OCI-M2 (cell line): ENCODE results near the gene ZNF785.
A peak's percentile ranks its signal among the peaks of the same experiment; 100 is the strongest.

ENCODE experiments used
- DNase-seq: peaks from one replicate; lab custom pipeline; 2025; ENCODE audit not compliant: unreplicated experiment; lab: John Stamatoyannopoulos, UW

Gene ZNF785

DNA sequence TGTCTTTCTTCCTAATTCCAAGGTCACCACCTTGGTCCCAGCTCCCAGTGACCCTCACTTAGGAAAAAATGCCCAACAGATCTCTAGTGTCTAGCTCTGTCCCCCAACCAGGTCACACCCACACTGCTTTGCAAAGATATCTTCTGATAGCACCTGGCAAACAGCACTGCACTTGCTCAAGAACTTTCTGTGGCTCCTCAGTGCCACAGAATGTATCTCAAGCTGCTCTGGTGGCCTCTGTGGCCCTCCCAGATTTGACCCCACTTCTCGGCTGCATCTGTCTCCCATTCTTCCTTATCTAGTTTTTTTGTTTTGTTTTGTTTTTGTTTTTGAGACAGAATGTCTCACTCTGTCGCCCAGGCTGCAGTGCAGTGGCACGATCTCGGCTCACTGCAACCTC lies 19.0 kb downstream of the ZNF785 start:
- DNase-seq: no peak

DNA sequence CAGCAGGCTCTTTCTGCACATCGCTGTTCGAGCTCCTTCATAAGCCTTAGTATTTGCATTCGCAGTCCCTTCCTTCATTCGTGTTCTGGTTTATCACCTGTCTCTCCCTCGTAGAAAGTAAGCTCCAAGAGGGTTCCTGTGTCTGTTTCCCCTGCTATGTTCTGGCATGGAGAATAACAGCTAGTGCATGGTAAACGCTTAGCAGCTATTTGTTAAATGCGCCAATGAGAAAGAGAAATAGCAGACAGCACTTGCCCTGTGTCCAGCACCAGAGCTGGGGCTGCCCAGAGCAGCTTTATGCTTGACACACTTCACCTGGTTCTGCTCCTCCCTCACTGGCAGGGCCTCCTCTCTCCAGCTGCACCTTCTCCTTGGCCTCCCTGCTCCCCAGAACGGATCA lies 19.5 kb downstream of the ZNF785 start:
- DNase-seq: no peak

GRCh38 chr16:30565526-30565925 lies 20.0 kb downstream of the ZNF785 start:
- no peak for DNase-seq

DNA sequence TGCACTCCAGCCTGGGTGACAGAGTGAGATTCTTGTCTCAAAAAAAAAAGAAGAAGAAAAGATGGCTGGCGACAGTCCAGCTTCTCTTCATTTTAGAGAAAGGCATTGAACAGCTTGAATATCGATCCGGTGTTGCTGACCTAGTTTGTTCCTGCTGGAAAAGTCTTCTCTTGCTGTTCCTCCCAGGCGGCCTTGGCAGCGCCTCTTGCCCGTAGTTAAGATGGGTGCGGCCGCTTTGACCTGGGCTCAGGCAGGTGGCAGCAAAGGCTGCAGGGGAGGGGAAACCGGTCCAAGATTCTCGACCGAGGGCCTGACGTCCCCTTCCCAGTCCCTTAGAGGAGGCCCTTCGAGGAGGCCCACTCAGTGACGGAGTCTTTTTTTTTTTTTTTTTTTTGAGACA lies 23.5 kb downstream of the ZNF785 start:
- DNase-seq: no peak

- no peak for DNase-seq
Measured at GRCh38 chr16:30561089-30561816, 24.2 kb downstream of the ZNF785 start.

GRCh38 chr16:30559690-30560089 lies 25.8 kb downstream of the ZNF785 start:
- DNase-seq: no peak

- DNase-seq: no peak
Measured at GRCh38 chr16:30558789-30559377, 26.6 kb downstream of the ZNF785 start.

GRCh38 chr16:30557957-30558788 lies 27.3 kb downstream of the ZNF785 start, which contains the start of gene ZNF764:
ZNF764 (minus strand) TSS chr16:30558374; CDS start chr16:30558182, 192 bp downstream.
- peak; percentile 91 for DNase-seq

DNA sequence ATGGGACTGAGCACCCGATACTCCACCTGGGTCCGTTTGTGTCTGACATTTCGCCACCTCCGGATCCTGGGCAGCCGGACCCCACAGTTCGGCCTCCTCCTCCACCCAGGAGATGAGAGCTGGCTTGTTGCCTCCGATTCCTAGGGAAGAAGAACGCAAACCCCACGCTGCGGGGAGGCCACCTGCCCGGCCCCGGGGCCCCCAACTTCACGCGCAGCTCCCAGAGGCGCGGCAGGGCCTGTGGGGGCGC lies 27.9 kb downstream of the ZNF785 start:
- no peak for DNase-seq

GRCh38 chr16:30556125-30556473 lies 29.4 kb downstream of the ZNF785 start:
- DNase-seq: no peak

GRCh38 chr16:30555315-30556124 lies 30.0 kb downstream of the ZNF785 start:
- DNase-seq: no peak

- DNase-seq: no peak
Measured at GRCh38 chr16:30554557-30555314, 30.8 kb downstream of the ZNF785 start.

GRCh38 chr16:30553393-30553899 lies 32.1 kb downstream of the ZNF785 start:
- DNase-seq: no peak

- DNase-seq: no peak
Measured at GRCh38 chr16:30552956-30553355, 32.5 kb downstream of the ZNF785 start.

- DNase-seq: no peak
Measured at GRCh38 chr16:30551781-30552180, 33.7 kb downstream of the ZNF785 start.

DNA sequence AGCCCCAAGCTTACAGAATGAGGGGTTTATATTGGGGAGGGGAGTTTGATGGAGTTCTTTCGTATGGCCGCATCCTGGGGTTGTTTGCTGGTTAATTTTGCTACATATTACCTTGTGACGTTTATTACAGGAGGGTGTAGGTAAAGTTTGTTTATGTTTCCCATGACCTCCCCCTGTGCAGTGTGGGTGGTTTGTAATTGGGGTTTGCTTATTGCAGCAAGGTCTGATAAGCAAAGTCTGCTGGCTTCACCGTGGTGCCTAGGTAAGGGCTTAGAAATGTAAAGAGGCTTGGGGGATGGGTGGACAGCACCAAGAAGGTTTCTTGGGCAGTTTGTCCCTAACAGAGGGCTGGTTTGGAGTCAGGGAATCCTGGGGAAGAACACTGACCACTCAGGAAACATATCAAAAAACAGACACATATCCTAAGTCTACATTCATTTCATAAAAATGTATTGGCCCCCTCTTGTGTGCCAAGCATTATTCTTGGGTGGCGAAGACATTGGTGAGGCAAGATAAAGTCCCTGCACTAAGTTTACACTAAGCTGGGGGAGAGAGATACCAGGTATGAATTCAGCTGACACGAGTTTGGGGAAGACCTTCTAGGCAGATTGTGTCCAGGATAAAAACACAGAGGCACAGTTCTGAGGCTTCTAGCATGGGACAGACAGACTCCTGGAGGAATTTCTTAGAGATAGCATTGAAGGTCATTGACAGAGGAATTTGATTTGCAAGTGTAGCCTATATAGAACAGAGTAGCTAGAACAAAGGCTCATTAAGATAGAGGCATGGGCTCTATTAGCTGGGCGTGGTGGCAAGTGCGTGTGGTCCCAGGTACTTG lies 36.9 kb downstream of the ZNF785 start:
- DNase-seq: no peak

GRCh38 chr16:30546115-30546514 lies 39.4 kb downstream of the ZNF785 start:
- DNase-seq: no peak

- no peak for DNase-seq
Measured at GRCh38 chr16:30543067-30543466, 42.4 kb downstream of the ZNF785 start.

GRCh38 chr16:30541502-30542329 lies 43.8 kb downstream of the ZNF785 start:
- DNase-seq: no peak
